Bronchial epithelial cell (primary cell): ENCODE results near the gene CDH13. TPM values are rescaled to one million over a fixed set of nuclear protein-coding genes. Genes with fewer than 3 reads are reported as not detected.

ENCODE experiments used
- DNase-seq: peaks from one replicate; pipeline ENCODE4 v3.0.0-alpha.2; 2010; ENCODE audit warnings: low read depth
- FAIRE-seq: peaks from 2 replicates; lab custom pipeline; 2011; peaks lifted over from hg19 to GRCh38; lab: Jason Lieb, UNC
- H3K27me3 ChIP-seq: 2 replicates; pipeline ENCODE4 v1.5.1; 2011; ENCODE audit warnings: low read length; ENCODE audit not compliant: control insufficient read depth, insufficient read depth
- H3K36me3 ChIP-seq: 2 replicates; pipeline ENCODE4 v1.5.1; 2011; ENCODE audit warnings: low read length; ENCODE audit not compliant: control insufficient read depth, insufficient read depth
- H3K4me3 ChIP-seq: 2 replicates; pipeline ENCODE4 v1.5.1; 2011; ENCODE audit warnings: mild to moderate bottlenecking, low read depth, low read length, control low read depth
- CTCF ChIP-seq: IDR thresholded peaks from 2 replicates; pipeline ENCODE4 v1.5.1; 2011; ENCODE audit warnings: mild to moderate bottlenecking, moderate library complexity, low read length, control low read depth, inconsistent platforms; ENCODE audit not compliant: insufficient read depth, severe bottlenecking
- total RNA-seq: library from RNA; depleted of rRNA; stranded (reverse); fragments of >200 nt; gene quantifications from 2 replicates; pipeline ENCODE4 v1.2.1, GENCODE V29; 2014

Gene CDH13
- total RNA-seq, 1 donor from 2014 or later: 31.3 TPM

DNA sequence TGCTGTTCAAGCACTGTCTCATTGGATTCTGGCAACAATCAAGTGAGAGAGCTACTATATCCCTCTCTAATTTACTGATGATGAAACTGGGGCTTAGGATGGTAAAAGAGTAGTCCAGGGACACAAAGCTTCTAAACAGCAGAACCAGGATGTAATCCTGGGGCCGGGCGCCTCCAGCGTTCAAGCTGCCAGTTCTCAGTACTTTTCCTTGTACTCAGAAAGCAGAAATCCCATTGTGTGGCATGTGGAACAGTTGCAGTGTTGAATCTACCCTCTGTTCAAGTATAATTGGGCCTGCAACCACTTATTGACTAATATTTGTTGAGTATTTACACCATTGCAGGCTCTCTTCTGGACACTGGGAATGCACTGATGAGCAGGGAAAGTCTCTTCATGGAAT, 14.5 kb upstream of the CDH13 start:
- no peak overlapping the region for H3K4me3 ChIP-seq
- H3K36me3 ChIP-seq: no peaks in the 10 kb centered on the region
- FAIRE-seq: no peak
- no peak for DNase-seq
- no peaks in the 10 kb centered on the region for H3K27me3 ChIP-seq
- no peak for TF ChIP-seq CTCF

- Histone ChIP-seq H3K4me3 (no peak overlapping the region), H3K36me3 (no peaks in the 10 kb centered on the region), H3K27me3 (peaks cover 2% of the 10 kb centered on the region)
- FAIRE-seq (no peak), DNase-seq (no peak)
- no peak for TF ChIP-seq CTCF
Observed at GRCh38 chr16:82616356-82616755, 10.4 kb upstream of the CDH13 start.

DNA sequence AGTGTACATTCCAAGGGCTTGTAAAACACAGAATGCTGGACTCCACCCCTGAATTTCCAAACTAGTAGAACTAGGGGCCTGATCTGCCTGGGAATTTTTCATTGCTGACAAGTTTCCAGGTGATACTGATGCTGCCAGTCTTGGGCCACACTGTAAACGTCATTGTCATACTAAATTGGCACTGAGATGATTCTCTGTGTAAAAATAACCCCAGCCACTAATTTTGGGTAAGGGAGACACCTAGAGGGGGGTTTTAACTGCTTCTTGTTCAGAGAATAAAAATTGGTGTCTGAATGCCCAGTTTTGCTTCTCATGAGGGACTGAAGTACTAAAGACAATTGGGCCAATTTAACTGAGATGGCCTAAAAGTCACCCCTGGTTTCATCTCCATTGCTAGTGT, 5.0 kb upstream of the CDH13 start:
- H3K4me3 ChIP-seq: no peak overlapping the region
- DNase-seq (no peak), FAIRE-seq (no peak)
- TF ChIP-seq CTCF: no peak
- H3K27me3 ChIP-seq: peaks cover 3% of the 10 kb centered on the region
- H3K36me3 ChIP-seq: no peaks in the 10 kb centered on the region

- H3K27me3 ChIP-seq: peaks cover 3% of the 10 kb centered on the region
- H3K4me3 ChIP-seq: no peak overlapping the region
- FAIRE-seq: no peak
- TF ChIP-seq CTCF: no peak
- DNase-seq: no peak
- H3K36me3 ChIP-seq: no peaks in the 10 kb centered on the region
Observed at GRCh38 chr16:82623241-82623640, 3.5 kb upstream of the CDH13 start.

DNA sequence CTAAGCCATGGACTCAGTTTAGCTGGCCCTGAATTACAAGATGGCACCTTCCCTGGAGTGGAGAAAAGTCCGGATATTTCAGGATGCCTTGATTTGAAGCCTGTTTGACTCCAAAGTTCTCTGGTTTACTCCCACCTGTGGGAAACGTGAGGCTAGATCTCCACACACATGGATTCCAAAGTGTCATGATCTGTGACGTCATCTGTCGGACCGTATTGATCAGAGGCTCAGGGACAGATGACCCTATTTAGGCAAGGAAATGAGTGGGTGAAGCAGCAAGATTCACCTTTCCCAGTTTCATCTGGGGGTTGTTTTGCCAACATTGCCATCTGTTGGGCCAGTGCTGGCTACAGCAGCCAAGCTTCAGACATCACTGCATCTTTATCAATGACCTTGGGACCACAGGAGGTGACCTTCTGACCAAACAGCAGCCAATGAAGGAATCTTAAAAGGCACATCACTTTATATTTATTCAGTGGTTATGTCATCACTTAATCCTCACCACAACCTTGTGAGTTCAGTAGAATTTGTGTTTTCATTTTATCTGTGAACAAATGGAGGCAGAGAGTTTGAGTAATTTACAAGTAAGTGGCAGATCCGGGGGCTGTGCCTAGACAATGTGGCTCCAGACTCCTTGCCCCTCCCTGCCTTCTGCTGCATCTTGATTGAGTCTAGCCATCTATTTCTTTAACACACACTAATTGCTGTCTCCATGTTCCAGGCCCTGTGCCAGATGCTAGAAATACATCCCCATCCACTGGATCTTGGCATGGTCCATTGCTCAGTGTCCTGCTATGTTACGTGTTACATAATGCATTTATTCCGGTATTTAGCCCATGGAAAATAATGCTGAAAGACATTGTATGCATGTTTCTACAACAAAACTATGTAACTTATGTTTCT, 1.5 kb upstream of the CDH13 start:
- FAIRE-seq: no peak
- TF ChIP-seq CTCF: no peak

More for the DNA sequence above, 1.5 kb upstream of the CDH13 start:
- DNase-seq: no peak
- Histone ChIP-seq H3K27me3 (peaks cover 2% of the 10 kb centered on the region), H3K4me3 (no peak overlapping the region), H3K36me3 (no peaks in the 10 kb centered on the region)
